GM18505 (cell line): ENCODE measurements around the gene SNAPIN.

Experiments used
- ATAC-seq: cut with Tn5 transposase; IDR thresholded peaks from one replicate; pipeline ENCODE4 v1.9.1; 2021; ENCODE audit not compliant: unreplicated experiment
- POLR2A ChIP-seq: IDR thresholded peaks from 4 replicates; pipeline ENCODE4 v1.6.1; 2011; ENCODE audit warnings: borderline replicate concordance; ENCODE audit not compliant: insufficient read depth, insufficient read length; ENCODE audit errors: extremely low read depth

SNAPIN gene

GRCh38 chr1:153670257-153670858, 11.9 kb downstream of the SNAPIN start:
- peak; percentile 4 for ATAC-seq
- no peak for TF ChIP-seq POLR2A

GRCh38 chr1:153670859-153671627, 12.5 kb downstream of the SNAPIN start, which contains the start of gene ILF2:
Gene ILF2 (minus strand): TSS chr1:153670993. CDS start chr1:153670922, 71 bp downstream.
- TF ChIP-seq POLR2A = peak; percentile 88
- ATAC-seq = peak; percentile 92

- peak; percentile 6 for ATAC-seq
These were observed 13.3 kb downstream of the SNAPIN start for GRCh38 chr1:153671628-153672353.

- ATAC-seq = no peak
- TF ChIP-seq POLR2A = no peak
These were observed 15.0 kb downstream of the SNAPIN start for GRCh38 chr1:153673511-153673910.

- no peak for ATAC-seq
- TF ChIP-seq POLR2A = no peak
These were observed 19.4 kb downstream of the SNAPIN start for GRCh38 chr1:153677718-153678518.

GRCh38 chr1:153678519-153679336, 20.2 kb downstream of the SNAPIN start, which contains the start of gene NPR1:
Gene NPR1 (plus strand): TSS chr1:153678688. CDS start chr1:153679109, 421 bp downstream.
- ATAC-seq = no peak
- TF ChIP-seq POLR2A = no peak

DNA sequence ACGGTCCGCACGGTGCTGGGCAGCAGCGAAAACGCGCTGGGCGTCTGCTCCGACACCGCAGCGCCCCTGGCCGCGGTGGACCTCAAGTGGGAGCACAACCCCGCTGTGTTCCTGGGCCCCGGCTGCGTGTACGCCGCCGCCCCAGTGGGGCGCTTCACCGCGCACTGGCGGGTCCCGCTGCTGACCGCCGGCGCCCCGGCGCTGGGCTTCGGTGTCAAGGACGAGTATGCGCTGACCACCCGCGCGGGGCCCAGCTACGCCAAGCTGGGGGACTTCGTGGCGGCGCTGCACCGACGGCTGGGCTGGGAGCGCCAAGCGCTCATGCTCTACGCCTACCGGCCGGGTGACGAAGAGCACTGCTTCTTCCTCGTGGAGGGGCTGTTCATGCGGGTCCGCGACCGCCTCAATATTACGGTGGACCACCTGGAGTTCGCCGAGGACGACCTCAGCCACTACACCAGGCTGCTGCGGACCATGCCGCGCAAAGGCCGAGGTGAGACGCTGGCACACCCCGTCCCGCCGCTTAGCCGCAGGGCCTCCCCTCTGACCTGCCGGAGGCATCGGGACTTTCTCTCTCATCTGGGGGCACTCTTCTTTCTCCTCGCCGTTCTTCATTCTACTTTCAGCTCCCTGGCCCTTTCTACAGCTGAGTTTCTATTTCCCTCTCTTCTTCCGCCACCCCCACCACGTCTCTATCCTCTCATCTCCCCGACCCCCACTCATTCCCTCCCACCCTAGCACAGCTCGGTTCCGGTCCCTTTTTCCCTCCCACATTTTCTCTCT, 21.0 kb downstream of the SNAPIN start:
- no peak for TF ChIP-seq POLR2A
- no peak for ATAC-seq

DNA sequence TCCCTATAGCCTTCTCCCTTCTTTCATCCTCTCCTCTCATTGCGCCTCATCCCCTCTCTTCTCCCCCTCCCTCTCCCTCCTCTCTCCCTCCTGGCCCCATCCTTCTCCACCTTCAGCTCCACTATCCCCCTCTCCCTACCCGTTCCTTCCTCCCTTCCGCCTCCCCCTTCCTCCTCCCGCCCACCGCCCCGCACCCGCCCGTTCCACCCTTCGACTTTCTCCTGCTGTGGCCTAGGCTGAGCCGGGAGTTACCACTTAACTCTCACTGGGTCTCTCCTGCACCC, 21.6 kb downstream of the SNAPIN start:
- ATAC-seq = no peak
- TF ChIP-seq POLR2A = no peak

- no peak for TF ChIP-seq POLR2A
- ATAC-seq = no peak
These were observed 24.2 kb downstream of the SNAPIN start for GRCh38 chr1:153682730-153683129.

DNA sequence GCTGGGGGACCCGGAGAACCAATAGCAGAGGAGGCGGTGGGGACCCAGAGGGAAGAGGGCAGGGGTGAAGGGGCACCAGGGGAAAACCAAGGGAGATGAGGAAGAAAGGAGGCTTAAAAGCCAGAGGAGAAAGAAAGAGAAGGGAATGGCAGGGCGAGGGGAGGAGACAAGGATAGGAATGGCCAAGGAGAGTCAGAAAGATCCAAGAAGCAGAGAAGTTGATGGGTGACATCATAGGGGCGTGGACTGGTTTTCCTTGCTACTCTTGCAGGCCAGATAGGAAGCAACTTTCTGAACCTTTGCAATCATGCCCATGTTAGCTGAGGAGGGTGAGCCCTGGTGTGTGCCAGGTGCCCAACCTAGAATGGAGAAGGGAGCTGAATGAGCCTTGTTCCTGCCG, 25.4 kb downstream of the SNAPIN start:
- ATAC-seq = no peak
- TF ChIP-seq POLR2A = no peak

DNA sequence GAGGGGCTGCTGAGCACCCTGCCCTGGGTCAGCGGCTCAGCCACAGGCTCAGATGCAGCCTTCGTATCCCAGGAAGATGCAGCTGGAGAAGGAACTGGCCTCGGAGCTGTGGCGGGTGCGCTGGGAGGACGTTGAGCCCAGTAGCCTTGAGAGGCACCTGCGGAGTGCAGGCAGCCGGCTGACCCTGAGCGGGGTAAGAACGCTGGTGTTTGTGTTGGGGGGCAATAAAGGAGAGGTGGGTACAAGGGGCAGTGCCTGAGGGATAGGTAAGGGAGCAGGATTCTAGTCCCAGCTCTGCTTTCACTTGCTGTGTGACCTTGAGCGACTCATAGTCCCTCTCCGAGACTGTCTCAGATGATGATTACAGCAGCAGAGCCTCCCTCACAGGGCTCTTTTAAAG, 26.4 kb downstream of the SNAPIN start:
- TF ChIP-seq POLR2A = no peak
- ATAC-seq = no peak
